Ammon's horn (tissue), 1 donor: ENCODE measurements around the gene SLC25A39.
"Not testable (repeated sequence)": the region's sequence is repeated elsewhere in the genome, so short reads cannot be mapped to it uniquely, and the experiment has no call there.

ENCODE experiments used
- DNase-seq: peaks from one replicate; pipeline ENCODE4 v3.0.0-alpha.2; 2016; ENCODE audit warnings: low spot score

The SLC25A39 gene

DNA sequence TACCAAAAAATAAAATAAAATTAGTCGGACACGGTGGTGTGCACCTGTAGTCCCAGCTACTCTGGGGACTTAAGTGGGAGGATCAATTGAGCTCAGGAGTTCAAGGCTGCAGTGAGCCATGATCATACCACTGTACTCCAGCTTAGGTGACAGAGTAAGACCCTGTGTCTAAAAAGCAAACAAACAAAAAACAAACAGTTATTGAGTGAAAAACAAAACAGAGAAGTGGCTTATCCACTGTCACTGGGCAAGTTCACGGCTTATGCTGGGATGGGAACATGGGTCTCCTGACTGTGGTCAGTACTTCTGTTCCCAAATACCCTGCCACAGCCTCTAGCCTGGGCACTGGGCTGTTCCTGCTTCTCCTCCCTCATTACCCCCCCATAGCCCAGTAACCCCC, 10.9 kb upstream of the SLC25A39 start:
- no peak for DNase-seq

GRCh38 chr17:44334727-44335126, 10.1 kb upstream of the SLC25A39 start:
- DNase-seq: no peak

DNA sequence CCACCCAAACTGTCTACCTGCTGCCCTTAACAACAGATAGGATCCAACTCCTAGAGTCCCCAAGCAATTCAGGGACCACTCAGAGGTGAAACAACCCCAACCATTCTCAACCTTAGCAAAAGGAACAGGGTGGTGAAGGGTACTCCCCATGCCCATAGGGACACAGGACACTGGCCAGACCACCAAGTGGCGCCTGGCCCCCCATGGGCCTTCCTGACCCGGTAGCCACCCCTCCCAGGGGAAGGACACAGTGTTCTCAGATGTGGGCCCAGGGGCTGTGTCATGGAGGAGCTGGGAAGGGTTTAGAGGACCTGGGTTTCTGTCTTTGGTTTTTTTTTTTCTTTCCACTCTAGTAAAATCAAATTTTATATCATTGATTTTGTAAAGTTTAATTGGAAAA, 9.7 kb upstream of the SLC25A39 start:
- DNase-seq: no peak

GRCh38 chr17:44333371-44333770, 8.7 kb upstream of the SLC25A39 start:
- no peak for DNase-seq

DNA sequence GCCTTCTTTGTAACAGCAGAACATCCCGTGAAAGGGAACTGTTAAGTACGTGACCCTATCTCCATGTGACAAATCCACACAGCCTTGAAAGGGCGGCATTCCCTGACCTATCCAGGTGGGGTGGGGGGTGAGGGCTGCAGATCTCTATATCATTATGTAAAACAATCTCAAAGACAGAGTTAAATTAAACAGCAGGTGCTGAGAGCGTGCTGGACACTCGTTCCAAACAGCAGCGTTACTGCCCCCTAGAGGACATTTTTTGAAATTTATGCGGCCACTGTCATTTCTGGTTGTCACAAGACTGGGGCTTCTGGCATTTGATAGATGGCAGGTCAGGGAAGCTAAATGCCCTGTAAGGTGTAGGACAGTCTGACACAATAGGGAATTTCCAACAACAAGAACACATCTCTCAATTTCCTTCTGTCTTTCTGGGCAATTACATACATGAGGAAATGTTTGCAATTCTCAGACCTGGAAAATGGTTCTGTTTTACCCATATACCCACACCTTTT, 6.7 kb upstream of the SLC25A39 start:
- DNase-seq: peak; percentile 72

DNA sequence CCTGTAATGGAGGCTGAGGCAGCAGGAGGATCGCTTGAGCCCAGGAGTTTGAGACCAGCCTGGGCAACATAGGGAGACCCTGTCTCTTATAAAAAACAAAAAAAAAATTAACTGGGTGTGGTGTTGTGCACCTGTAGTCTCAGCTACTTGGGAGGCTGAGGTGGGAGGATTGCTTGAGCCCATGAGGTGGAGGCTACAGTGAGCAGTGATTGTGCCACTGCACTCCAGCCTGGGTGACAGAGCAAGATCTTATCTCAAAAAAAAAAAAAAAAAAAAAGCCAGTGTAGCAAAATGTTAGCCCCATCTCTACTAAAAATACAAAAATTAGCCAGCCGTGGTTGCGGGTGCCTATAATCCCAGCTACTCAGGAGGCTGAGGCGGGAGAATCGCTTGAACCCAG, 5.6 kb upstream of the SLC25A39 start:
- DNase-seq: not testable (repeated sequence)

- DNase-seq: not testable (repeated sequence)
These were observed 4.9 kb upstream of the SLC25A39 start for GRCh38 chr17:44329516-44329915.

DNA sequence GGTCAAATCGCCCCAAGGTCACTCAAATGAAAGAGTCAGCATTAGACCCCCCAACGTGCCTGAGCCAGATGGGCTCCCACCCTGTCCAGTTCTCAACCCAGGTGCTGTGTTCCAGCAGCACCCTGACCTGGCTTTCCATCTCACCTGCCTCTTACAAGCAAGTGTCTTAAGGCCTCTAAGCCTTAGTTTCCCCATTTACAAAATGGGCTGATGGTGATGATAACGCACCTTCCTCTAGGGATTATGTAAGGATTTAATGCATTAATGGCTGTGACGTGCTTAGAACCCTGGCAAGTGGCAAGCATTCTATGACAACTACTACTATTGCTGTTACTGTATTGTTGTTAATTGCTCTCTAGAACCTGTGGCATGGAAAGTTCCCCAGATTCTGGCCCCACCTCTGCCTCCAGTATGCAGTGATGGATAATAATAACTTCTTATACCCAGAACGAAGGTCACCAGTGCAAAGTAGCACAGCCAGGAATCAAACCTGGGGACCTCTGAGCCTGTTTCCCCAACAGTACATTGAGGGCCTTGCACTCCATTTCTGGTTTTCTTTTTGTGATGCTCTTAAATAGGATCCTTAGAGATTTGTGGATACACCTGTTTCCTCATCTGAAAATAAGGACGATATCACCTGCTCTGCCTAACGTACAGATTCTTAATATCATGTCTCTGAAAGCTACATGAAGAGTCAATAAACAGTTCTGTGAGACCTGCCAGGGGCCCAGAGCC, 3.3 kb upstream of the SLC25A39 start:
- no peak for DNase-seq

DNA sequence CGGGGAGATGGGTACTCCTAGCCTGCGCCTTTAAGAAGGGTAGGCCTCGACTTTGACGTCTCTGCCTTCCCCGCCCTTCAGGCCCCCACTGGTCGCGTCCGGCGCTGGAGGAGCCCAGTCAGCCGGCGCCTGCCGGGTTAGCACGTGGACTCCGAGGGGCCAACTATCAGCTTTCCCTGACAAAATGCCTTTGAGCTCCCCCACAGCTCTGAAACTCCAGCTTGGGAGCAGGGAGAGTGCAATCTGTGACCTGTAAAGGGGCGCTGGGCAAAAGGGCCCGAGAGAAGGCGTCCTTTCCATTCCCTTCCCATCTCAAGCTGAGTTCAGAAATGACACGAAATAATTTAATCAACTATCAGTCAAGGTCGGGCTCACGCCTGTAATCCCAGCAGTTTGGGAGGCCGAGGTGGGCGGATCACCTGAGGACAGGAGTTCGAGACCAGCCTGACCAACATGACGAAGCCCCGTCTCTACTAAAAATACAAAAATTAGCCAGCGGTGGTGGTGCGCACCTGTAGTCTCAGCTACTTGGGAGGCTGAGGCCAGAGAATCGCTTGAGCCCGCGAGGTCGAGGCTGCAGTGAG, 2.3 kb upstream of the SLC25A39 start:
- DNase-seq: peak; percentile 98

DNA sequence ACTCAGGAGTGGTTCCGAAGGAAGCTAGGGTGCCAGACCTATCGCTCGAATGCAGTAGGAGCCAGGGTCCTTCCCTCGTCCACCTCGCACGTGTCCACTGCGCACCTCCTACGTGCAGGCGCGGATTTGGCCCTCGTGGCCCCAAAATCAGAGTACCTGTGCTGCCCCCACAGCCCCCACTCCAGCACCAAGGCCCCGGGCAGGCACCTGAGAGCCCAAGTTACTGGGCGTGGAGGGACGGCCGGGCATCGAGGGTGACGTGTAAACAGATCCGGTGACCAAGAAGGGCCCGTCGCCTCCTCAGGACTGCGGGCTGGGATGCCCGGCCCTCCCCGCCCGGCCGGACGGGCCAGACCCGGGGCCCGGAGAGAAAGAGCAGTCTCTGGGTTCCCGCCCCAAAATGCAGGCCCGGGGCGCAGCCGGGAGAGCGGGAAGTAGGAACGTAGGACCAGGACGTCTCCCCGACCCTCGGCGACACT, 492 bp downstream of the SLC25A39 start:
- DNase-seq: no peak

GRCh38 chr17:44323359-44324091, 1.1 kb downstream of the SLC25A39 start:
- DNase-seq: no peak

GRCh38 chr17:44322236-44322895, 2.3 kb downstream of the SLC25A39 start:
- DNase-seq: no peak

DNA sequence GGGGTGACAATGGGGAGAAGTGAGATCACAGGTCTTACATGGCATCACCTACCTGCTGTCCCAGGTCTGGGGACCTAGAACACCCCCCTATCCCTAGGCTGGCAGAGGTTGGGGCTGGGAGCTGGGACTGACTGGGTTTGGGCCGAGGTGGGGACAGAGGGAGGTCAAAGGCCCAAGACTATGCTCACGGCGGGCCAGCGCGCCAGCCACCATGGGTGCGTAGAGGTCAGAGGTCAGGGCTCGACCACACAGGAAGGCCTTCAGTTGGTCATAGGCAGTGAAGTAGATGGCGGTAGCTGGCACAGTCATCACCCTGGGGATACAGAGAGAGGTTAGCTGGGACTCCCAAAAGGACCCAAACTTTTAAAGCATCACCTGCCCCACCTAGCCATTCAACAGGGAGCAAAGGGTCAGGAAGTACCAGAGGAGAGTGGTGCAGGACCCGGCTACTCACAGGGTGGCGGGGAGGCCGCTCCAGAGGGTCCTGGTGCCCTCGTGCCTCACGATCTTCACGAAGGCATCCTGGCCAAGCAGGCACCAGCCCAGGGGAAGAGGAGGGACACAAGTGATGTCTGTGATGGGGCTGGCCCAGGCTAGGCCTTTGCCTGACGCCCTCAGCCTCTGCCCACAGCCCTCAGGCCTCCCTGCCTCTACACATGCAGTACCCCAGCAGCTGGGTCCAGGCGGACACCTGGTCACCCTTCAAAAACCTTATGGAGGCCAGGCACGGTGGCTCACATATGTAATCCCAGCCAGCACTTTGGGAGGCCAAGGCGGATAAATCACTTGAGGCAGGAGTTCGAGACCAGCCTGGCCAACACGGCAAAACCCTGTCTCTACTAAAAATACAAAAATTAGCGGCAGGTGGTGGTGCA, 3.1 kb downstream of the SLC25A39 start:
- DNase-seq: no peak

- no peak for DNase-seq
These were observed 4.6 kb downstream of the SLC25A39 start for GRCh38 chr17:44320066-44320465.

DNA sequence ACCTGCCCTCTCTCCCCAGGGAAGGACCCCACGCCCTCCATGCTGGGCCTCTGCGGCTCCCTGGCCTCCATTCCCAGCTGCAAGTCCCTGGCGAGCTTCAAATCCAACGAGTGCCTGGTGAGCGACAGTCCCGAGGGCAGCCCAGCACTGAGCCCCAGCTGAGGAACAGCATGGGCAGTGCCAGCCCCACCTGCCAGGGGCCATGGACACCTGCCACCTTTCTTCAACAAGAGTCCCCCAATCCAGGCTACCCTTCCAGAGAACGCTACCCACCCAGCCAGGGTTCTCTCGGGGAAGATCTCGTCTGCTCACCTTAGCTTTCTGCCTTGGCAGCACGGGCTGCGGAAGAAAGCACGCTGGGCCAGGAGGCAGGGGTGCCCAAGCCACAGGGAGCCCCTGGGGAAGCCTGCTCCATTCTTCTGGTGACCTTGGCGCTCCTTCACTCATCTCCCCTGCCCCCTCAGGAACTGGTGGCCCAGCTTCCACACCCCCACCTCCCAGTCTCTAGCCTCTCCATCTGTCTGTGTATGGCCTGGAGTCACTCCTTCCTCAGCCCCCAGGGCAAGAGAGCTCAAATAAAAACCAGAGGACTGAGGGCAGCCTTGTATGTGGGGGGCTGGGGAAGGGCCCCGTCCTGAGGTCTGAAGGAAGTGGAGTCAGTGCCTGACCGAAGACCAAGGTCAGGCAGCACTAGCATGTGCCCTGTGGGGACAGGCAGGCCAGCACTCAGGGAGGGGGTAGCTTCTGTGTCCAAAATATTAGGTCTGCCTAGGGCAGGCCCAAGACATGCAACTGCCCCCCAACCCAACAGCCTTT, 6.3 kb downstream of the SLC25A39 start:
- no peak for DNase-seq

DNA sequence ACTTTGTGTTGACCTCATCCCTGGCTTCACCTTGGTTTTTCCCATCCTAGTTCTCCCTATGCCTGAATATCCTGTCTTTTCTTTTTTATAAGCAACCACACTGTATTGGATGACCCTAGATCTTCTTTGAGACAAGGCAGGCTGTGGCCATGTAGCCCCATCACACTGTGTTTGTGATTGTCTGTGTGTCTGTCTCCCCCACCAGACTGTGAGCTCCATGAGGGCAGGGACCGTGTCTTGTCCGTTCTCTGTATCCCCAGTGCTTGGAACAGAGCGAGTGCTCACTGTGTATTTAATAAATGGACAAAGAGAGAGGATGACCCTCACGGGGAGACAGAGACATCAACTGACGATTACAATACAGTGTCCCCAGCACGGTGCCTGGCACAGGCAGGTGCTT, 7.1 kb downstream of the SLC25A39 start:
- DNase-seq: no peak

- DNase-seq: no peak
These were observed 8.6 kb downstream of the SLC25A39 start for GRCh38 chr17:44315760-44316731.

DNA sequence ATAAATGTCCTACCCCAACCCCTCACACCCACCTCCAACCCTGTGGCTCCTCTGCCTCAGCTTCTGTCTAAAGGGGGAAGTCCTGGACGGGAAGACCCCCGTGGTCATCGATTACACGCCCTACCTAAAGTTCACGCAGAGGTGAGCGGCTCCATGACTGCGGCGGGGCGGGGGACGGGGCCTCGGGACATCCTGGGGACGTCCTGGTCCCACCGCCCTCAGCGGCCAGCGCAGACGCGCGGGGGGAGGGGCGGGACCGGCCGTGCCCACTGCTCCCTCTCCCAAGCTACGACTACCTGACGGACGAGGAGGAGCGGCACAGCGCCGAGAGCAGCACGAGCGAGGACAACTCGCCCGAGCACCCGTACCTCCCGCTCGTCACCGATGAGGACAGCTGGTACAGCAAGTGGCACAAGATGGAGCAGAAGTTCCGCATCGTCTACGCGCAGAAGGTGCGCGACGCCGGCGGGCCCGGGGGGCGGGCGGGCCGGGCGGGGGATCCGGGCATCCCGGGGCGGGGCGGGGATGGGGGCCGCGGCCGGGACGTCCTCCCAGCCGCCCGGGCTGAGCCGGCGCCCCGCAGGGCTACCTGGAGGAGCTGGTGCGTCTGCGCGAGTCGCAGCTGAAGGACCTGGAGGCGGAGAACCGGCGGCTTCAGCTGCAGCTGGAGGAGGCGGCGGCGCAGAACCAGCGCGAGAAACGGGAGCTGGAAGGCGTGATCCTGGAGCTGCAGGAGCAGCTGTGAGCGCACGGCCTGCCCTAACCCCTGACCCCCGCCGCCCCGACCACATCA, 9.6 kb downstream of the SLC25A39 start:
- no peak for DNase-seq

DNA sequence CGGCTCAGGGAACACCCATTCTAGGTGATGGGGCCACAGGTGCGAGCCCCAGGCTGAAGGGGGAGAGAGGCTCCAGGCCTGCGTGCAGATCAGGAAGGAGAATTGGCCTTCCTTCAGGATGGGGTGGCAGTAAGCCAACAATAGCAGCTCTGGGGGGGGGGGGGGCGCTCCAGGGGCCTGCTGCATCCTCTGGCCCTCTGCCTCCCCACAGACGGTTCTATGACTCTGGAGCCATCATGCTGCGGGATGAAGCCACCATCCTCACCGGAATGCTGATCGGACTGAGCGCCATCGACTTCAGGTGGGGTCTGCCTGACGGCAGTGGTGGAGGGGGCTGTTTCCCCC, 10.1 kb downstream of the SLC25A39 start:
- no peak for DNase-seq
